Chondrocyte (in vitro differentiated cells): Measurements from ENCODE around the gene CBY2. TPM values are rescaled to one million over a fixed set of nuclear protein-coding genes. Genes with fewer than 3 reads are reported as not detected.

Experiments used
- DNase-seq: peaks from one replicate; pipeline ENCODE4 v3.0.0; 2021; ENCODE audit warnings: mixed read lengths, low spot score
- H3K27ac Mint-ChIP-seq: one replicate; pipeline ENCODE4 v1.8.0; 2021; ENCODE audit warnings: mild to moderate bottlenecking, moderate library complexity, mixed read lengths; ENCODE audit not compliant: unreplicated experiment
- H3K27me3 Mint-ChIP-seq: 2 replicates; pipeline ENCODE4 v1.8.0; 2021; ENCODE audit warnings: low read depth, mixed read lengths
- H3K36me3 Mint-ChIP-seq: 2 replicates; pipeline ENCODE4 v1.8.0; 2021; ENCODE audit warnings: low read depth, mixed read lengths
- H3K4me1 Mint-ChIP-seq: 2 replicates; pipeline ENCODE4 v1.8.0; 2021; ENCODE audit warnings: low read depth, mild to moderate bottlenecking, mixed read lengths
- H3K4me3 Mint-ChIP-seq: one replicate; pipeline ENCODE4 v1.8.0; 2021; ENCODE audit warnings: mild to moderate bottlenecking, moderate library complexity, mixed read lengths; ENCODE audit not compliant: unreplicated experiment
- H3K9me3 Mint-ChIP-seq: 2 replicates; pipeline ENCODE4 v1.8.0; 2021; ENCODE audit warnings: low read depth, mixed read lengths
- total RNA-seq: library from RNA; stranded (reverse); gene quantifications from 3 replicates; pipeline ENCODE4 v1.2.1, GENCODE V29; 2021
- TF ChIP-seq, protein P1 (sequence below): fragments of 200-600 bp; sonication (generic); IDR thresholded peaks from 2 replicates; pipeline ENCODE4 v1.5.0; 2021; ENCODE audit warnings: antibody characterized with exemption, mild to moderate bottlenecking, moderate library complexity

CBY2 gene
- total RNA-seq, 1 donor from 2014 or later, result not detected

DNA sequence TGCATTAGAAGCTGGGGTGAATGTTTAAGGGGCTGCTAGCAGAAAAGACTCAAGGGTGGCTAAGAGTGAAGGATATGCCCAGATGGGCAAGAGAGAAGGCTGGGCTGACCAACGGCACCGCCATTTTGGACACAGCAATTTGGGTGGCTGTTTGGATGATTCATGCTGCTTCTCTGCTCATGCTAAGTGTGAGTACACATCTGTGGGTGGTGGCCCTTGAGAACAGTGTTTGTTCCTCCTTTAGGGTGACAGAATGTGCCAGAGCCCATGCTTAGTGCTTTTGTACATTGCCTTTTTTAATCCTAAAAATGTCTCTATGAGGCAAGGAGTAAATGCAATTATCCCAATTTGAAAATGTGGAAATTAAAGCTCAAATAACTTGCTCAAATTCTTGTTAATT, 9.8 kb downstream of the CBY2 start:
- peaks cover 2% of the 10 kb centered on the region for H3K36me3 Mint-ChIP-seq
- no peak overlapping the region for H3K27ac Mint-ChIP-seq
- DNase-seq, result no peak
- no peak overlapping the region for H3K4me3 Mint-ChIP-seq
- no peaks in the 10 kb centered on the region for H3K4me1 Mint-ChIP-seq
- TF ChIP-seq, protein P1, sequence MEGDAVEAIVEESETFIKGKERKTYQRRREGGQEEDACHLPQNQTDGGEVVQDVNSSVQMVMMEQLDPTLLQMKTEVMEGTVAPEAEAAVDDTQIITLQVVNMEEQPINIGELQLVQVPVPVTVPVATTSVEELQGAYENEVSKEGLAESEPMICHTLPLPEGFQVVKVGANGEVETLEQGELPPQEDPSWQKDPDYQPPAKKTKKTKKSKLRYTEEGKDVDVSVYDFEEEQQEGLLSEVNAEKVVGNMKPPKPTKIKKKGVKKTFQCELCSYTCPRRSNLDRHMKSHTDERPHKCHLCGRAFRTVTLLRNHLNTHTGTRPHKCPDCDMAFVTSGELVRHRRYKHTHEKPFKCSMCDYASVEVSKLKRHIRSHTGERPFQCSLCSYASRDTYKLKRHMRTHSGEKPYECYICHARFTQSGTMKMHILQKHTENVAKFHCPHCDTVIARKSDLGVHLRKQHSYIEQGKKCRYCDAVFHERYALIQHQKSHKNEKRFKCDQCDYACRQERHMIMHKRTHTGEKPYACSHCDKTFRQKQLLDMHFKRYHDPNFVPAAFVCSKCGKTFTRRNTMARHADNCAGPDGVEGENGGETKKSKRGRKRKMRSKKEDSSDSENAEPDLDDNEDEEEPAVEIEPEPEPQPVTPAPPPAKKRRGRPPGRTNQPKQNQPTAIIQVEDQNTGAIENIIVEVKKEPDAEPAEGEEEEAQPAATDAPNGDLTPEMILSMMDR, result no peak
- H3K9me3 Mint-ChIP-seq, result no peaks in the 10 kb centered on the region
- H3K27me3 Mint-ChIP-seq, result no peaks in the 10 kb centered on the region

DNA sequence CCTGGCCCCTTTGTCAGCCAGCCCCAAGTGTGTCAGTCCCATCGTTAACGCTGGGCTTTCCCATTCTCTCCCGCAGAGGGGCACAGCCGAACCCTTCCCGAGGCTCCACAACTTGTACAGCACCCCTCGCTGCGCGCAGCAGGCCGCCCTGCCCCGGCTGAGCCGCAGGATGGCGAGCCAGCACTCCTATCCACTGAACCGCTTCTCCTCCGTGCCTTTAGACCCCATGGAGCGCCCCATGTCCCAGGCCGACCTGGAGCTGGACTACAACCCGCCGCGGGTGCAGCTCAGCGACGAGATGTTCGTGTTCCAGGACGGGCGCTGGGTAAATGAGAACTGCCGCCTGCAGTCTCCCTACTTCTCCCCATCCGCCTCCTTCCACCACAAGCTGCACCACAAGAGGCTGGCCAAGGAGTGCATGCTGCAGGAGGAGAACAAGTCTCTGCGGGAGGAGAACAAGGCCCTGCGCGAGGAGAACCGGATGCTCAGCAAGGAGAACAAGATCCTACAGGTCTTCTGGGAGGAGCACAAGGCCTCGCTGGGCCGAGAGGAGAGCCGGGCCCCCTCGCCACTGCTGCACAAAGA, 11.1 kb downstream of the CBY2 start:
- DNase-seq, result no peak
- TF ChIP-seq, protein P1, result no peak
- H3K27ac Mint-ChIP-seq, result no peak overlapping the region
- H3K27me3 Mint-ChIP-seq, result no peaks in the 10 kb centered on the region
- no peaks in the 10 kb centered on the region for H3K9me3 Mint-ChIP-seq
- H3K36me3 Mint-ChIP-seq, result peaks cover 2% of the 10 kb centered on the region
- peaks cover 3% of the 10 kb centered on the region for H3K4me1 Mint-ChIP-seq
- H3K4me3 Mint-ChIP-seq, result no peak overlapping the region

DNA sequence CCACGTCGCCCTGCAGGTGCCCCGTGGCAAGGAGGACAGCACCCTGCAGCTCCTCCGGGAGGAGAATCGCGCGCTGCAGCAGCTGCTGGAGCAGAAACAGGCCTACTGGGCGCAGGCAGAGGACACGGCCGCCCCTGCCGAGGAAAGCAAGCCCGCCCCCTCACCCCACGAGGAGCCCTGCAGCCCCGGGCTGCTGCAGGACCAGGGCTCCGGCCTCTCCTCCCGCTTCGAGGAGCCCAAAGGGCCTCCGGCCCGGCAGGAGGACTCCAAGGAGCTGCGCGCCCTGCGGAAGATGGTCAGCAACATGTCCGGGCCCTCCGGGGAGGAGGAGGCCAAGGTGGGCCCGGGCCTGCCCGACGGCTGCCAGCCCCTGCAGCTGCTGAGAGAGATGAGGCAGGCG, 11.6 kb downstream of the CBY2 start:
- Mint-ChIP-seq H3K27me3 (no peaks in the 10 kb centered on the region), H3K27ac (no peak overlapping the region)
- TF ChIP-seq, protein P1, result no peak

DNA sequence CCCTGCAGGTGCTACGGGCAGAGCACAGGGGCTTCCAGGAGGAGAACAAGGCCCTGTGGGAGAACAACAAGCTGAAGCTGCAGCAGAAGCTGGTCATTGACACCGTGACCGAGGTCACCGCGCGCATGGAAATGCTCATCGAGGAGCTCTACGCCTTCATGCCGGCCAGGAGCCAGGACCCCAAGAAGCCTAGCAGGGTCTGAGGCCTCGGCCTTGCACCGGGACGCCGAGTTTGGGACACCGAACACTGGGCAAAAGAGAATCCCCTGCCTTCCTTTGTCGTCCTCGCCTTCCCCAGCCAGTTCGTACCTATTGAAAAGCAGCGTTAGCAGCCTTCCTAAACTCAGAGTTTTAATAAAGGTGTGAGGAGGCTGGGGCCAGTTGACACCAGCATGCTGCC, 12.1 kb downstream of the CBY2 start:
- H3K9me3 Mint-ChIP-seq, result no peaks in the 10 kb centered on the region
- H3K27me3 Mint-ChIP-seq, result no peaks in the 10 kb centered on the region
- peaks cover 10% of the 10 kb centered on the region for H3K4me1 Mint-ChIP-seq
- no peak for DNase-seq
- peaks cover 2% of the 10 kb centered on the region for H3K36me3 Mint-ChIP-seq
- TF ChIP-seq, protein P1, result no peak
- H3K27ac Mint-ChIP-seq, result no peak overlapping the region
- H3K4me3 Mint-ChIP-seq, result no peak overlapping the region

More for the DNA sequence above, 11.6 kb downstream of the CBY2 start:
- peaks cover 2% of the 10 kb centered on the region for H3K36me3 Mint-ChIP-seq
- H3K4me1 Mint-ChIP-seq, result peaks cover 5% of the 10 kb centered on the region
- H3K4me3 Mint-ChIP-seq, result no peak overlapping the region
- no peak for DNase-seq
- no peaks in the 10 kb centered on the region for H3K9me3 Mint-ChIP-seq

DNA sequence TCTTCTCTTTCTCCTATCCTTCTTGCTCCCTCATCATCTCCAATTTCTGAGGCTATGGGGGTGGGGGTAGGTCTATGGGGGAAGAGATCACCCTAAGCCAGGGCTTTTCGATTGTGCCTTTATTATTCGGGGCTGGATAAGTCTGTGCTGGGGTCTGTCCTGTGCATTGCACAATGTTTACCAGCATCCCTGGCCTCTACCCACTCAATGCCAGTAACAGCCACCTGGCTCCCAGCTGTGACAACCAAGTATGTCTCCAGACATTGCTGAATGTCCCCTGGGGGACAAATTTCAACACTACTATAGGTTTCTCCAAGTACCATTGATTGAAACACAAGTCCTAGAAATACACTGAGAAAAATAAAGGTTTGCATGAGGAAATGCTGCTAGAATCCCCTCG, 13.2 kb downstream of the CBY2 start:
- H3K27ac Mint-ChIP-seq, result no peak overlapping the region
- peaks cover 2% of the 10 kb centered on the region for H3K36me3 Mint-ChIP-seq
- DNase-seq, result no peak
- no peaks in the 10 kb centered on the region for H3K27me3 Mint-ChIP-seq
- H3K9me3 Mint-ChIP-seq, result no peaks in the 10 kb centered on the region
- peaks cover 13% of the 10 kb centered on the region for H3K4me1 Mint-ChIP-seq
- no peak overlapping the region for H3K4me3 Mint-ChIP-seq
- TF ChIP-seq, protein P1, result no peak
